BE2C (cell line): ENCODE data around the gene KIAA1143.

ENCODE experiments used
- DNase-seq: peaks from one replicate; pipeline ENCODE4 v3.0.0-alpha.2; 2020
- H3K27me3 ChIP-seq: fragments of 250-450 bp; sonication (Bioruptor Pico); 2 replicates; pipeline ENCODE4 v1.5.1; 2020; ENCODE audit warnings: mild to moderate bottlenecking
- H3K36me3 ChIP-seq: fragments of 250-450 bp; sonication (Bioruptor Pico); 2 replicates; pipeline ENCODE4 v1.5.1; 2020; ENCODE audit warnings: mild to moderate bottlenecking
- H3K4me1 ChIP-seq: fragments of 250-450 bp; sonication (Bioruptor Pico); 2 replicates; pipeline ENCODE4 v1.5.1; 2020
- H3K4me3 ChIP-seq: 2 replicates; pipeline ENCODE4 v1.5.1; 2011; ENCODE audit warnings: low read depth, low read length
- H3K9me3 ChIP-seq: fragments of 250-450 bp; sonication (Bioruptor Pico); 2 replicates; pipeline ENCODE4 v1.5.1; 2020
- TF ChIP-seq, protein P1 (sequence below): IDR thresholded peaks from 2 replicates; pipeline ENCODE4 v1.5.1; 2012; ENCODE audit warnings: mild to moderate bottlenecking, low read depth, low read length

The KIAA1143 gene

DNA sequence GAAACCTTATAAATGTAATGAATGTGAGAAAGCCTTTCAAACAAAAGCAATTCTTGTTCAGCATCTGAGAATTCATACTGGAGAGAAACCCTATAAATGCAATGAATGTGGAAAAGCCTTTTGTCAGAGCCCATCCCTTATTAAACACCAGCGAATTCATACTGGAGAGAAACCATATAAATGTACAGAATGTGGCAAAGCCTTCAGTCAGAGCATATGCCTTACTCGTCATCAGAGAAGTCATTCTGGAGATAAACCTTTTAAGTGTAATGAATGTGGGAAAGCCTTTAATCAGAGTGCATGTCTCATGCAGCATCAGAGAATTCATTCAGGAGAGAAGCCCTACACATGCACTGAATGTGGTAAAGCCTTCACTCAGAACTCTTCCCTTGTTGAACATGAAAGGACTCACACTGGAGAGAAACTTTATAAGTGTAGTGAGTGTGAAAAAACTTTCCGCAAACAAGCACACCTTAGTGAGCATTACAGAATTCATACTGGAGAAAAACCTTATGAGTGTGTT, 26.7 kb downstream of the KIAA1143 start:
- no peak for DNase-seq
- H3K36me3 ChIP-seq: no peaks in the 10 kb centered on the region
- no peak overlapping the region for H3K4me3 ChIP-seq
- TF ChIP-seq, protein P1, sequence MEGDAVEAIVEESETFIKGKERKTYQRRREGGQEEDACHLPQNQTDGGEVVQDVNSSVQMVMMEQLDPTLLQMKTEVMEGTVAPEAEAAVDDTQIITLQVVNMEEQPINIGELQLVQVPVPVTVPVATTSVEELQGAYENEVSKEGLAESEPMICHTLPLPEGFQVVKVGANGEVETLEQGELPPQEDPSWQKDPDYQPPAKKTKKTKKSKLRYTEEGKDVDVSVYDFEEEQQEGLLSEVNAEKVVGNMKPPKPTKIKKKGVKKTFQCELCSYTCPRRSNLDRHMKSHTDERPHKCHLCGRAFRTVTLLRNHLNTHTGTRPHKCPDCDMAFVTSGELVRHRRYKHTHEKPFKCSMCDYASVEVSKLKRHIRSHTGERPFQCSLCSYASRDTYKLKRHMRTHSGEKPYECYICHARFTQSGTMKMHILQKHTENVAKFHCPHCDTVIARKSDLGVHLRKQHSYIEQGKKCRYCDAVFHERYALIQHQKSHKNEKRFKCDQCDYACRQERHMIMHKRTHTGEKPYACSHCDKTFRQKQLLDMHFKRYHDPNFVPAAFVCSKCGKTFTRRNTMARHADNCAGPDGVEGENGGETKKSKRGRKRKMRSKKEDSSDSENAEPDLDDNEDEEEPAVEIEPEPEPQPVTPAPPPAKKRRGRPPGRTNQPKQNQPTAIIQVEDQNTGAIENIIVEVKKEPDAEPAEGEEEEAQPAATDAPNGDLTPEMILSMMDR: no peak
- H3K27me3 ChIP-seq: no peaks in the 10 kb centered on the region
- no peaks in the 10 kb centered on the region for H3K9me3 ChIP-seq
- no peaks in the 10 kb centered on the region for H3K4me1 ChIP-seq

DNA sequence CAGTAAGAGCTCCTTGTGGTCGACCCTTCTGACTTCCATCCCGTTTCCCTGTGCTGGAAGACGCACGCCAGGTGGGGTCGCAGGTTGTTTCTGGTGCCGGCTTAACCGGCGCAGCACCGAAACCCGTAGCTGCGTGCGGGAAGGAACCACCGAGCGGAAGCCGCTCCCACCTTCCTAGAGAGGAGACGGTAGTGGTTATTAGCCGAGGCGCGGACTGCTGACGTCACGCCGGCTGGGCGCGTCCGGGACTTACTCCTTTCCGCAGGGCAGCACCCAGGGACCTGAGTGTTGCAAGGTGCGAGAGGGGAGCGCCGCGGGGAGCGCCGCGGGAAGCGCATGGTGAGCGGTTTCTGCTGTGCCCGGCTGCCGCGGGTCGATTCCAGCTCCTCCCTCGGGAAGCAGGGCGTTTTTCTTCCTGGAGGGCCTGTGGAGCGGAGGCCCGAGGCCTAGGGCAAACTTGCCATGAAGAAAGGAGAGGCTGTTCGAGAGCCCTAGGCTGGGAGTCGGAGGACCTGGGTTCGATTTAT, 32.0 kb downstream of the KIAA1143 start, which contains the start of gene ZNF501:
TSS of gene ZNF501 (plus strand) at position 252 of the 527 bp plus-strand sequence. CDS start 4,787 bp downstream, outside the sequence.
- Histone ChIP-seq H3K9me3 (no peaks in the 10 kb centered on the region), H3K4me3 (peak within 1 kb of the TSS; percentile 73), H3K36me3 (no peaks in the 10 kb centered on the region), H3K27me3 (no peaks in the 10 kb centered on the region), H3K4me1 (no peaks in the 10 kb centered on the region)
- peak; percentile 90 for DNase-seq
- TF ChIP-seq, protein P1: no peak

DNA sequence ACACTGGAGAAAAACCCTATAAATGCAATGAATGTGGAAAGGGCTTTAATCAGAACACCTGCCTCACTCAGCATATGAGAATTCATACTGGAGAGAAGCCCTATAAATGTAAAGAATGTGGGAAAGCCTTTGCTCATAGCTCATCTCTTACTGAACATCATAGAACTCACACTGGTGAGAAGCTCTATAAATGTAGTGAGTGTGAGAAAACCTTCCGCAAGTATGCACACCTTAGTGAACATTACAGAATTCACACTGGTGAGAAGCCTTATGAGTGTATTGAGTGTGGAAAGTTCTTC, 39.4 kb downstream of the KIAA1143 start:
- H3K36me3 ChIP-seq: peaks cover 12% of the 10 kb centered on the region
- no peaks in the 10 kb centered on the region for H3K27me3 ChIP-seq
- DNase-seq: no peak
- no peaks in the 10 kb centered on the region for H3K9me3 ChIP-seq
- TF ChIP-seq, protein P1: no peak
- no peak overlapping the region for H3K4me3 ChIP-seq
- H3K4me1 ChIP-seq: no peaks in the 10 kb centered on the region

DNA sequence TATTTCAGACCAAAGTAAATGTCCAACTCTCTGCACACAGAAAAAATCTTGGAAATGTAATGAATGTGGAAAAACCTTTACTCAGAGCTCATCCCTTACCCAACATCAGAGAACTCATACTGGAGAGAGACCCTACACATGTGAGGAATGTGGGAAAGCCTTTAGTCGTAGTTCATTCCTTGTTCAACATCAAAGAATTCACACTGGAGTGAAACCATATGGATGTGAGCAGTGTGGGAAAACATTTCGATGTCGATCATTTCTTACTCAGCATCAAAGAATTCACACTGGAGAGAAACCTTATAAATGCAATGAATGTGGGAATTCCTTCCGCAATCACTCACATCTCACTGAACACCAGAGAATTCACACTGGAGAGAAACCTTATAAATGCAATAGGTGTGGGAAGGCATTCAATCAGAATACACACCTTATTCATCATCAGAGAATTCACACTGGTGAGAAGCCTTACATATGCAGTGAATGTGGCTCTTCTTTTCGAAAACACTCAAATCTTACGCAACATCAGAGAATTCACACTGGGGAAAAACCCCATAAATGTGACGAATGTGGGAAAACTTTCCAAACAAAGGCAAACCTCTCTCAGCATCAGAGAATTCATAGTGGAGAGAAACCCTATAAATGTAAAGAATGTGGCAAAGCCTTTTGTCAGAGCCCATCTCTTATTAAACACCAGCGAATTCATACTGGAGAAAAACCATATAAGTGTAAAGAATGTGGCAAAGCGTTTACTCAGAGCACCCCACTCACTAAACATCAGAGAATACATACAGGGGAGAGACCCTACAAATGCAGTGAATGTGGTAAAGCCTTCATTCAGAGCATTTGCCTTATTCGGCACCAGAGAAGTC, 40.0 kb downstream of the KIAA1143 start:
- H3K4me3 ChIP-seq: no peak overlapping the region
- H3K36me3 ChIP-seq: peaks cover 12% of the 10 kb centered on the region
- no peaks in the 10 kb centered on the region for H3K27me3 ChIP-seq
- H3K9me3 ChIP-seq: no peaks in the 10 kb centered on the region
- H3K4me1 ChIP-seq: no peaks in the 10 kb centered on the region
- DNase-seq: no peak
- TF ChIP-seq, protein P1: no peak

DNA sequence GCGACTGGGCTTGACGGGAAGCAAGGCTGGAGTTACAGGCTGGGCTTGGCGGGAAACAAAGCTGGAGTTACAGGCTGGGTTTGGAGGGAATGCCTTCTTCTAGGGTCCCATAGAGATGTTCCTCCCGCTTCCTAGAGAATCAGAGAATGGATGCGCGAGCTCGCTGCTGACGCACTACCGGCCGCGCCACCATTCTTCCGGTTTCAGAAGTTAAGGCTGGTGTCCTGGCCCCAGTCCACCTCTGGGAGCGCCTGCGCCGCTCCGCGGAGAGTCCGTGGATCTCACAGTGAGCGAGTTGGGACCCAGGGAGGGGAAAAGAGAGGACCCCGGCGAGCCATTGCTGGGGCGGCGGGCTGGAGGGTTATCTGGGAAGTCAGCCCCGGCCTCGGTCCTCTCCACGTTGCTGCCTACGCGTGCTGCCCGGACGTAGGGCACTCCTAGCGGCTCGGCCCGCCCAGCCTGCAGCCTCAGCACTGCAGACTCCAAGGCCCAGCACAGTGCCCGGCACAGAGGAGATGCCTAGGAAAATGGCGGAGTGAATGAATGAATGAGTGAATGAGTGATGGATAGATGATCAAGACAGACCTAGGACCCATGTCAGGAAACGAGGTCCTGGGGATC, 48.9 kb downstream of the KIAA1143 start, which contains the start of gene ZNF502:
TSS of gene ZNF502 (plus strand) at position 206 of the 621 bp plus-strand sequence. CDS start 7,602 bp downstream, outside the sequence.
- peak; percentile 84 for DNase-seq
- Histone ChIP-seq H3K9me3 (no peaks in the 10 kb centered on the region), H3K4me3 (peak within 1 kb of the TSS; percentile 77)

More for the DNA sequence above, 48.9 kb downstream of the KIAA1143 start, which contains the start of gene ZNF502:
- Histone ChIP-seq H3K27me3 (no peaks in the 10 kb centered on the region), H3K4me1 (no peaks in the 10 kb centered on the region), H3K36me3 (no peaks in the 10 kb centered on the region)
- TF ChIP-seq, protein P1: peak; percentile 37; the same call in 1 of the 2 replicates
